HG02623 (cell line): Measurements from ENCODE around the gene MTOR.
"Not testable (repeated sequence)": the region's sequence is repeated elsewhere in the genome, so short reads cannot be mapped to it uniquely, and the experiment has no call there.

Source experiments
- ATAC-seq: cut with Tn5 transposase; IDR thresholded peaks from one replicate; pipeline ENCODE4 v1.9.1; 2021; ENCODE audit warnings: moderate library complexity; ENCODE audit not compliant: unreplicated experiment

The MTOR gene

DNA sequence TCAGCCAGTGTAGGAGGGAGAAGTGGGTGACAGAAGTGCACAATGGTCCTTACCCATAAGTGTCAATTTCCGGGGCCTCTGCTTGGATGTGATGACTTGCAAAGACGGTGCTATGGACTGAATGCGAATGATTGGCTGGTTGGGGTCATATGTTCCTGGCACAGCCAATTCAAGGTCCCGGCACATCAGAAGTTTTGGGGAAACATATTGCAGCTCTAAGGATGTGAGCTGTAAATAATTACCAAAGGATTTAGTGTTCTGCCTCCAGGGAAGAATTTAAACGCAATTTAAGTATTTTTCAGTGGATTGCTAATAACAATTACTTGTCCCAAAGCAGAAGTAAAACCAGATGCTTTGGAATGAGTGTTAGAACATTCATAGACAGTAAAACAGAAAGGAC lies 135.8 kb downstream of the MTOR start:
- no peak for ATAC-seq

DNA sequence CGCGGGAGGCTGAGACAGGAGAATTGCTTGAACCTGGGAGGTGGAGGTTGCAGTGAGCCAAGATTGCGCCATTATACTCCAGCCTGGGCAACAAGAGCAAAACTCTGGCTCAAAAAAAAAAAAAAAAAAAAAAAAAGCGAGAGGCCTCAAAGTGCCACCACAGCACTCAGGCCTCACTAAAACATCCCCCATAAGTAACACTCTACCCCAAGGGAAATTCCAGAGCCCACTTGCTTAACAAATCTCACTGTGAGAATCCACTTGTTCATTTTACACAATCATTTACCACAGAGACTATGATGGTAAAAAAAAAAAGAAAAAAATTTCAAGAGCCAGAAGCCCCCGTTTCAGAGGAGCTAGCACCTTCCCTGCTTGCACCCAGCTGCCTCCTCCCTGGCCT lies 136.4 kb downstream of the MTOR start:
- ATAC-seq = no peak

DNA sequence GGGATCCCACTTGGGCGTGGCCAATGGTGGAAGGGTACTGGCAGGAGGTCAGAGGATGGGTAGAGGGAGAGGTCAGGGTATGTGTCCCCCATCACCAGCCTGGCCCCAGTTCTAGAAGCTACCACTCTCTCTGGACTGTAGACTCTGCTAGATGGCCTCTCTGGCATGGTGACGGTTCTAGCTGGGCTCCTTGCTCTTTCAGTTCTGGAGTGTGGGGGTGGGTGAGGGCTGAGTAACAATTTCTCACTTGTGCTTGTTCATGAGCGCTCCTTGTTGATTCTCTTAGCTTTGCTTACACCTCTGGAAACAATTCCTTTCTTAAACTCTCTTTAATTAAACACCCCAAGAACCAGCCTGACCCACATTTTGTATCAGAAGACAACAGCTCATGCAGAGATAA lies 137.4 kb downstream of the MTOR start:
- no peak for ATAC-seq

DNA sequence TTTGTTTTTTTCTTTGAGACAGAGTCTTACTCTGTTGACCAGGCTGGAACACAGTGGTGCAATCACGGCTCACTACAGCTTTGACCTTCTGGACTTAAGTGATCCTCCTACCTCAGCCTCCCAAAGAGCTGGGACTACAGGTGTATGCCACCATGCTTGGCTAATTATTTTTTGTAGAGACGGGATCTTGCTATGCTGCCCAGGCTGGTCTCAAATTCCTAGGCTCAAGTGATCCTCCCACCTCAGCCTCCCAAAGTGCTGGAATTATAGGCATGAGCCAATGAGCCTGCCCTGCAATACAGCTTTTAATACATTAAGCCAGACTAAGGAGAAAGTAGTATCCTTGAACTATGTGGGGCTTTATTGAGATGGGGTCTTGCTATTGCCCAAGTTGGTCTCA lies 146.0 kb downstream of the MTOR start:
- no peak for ATAC-seq

DNA sequence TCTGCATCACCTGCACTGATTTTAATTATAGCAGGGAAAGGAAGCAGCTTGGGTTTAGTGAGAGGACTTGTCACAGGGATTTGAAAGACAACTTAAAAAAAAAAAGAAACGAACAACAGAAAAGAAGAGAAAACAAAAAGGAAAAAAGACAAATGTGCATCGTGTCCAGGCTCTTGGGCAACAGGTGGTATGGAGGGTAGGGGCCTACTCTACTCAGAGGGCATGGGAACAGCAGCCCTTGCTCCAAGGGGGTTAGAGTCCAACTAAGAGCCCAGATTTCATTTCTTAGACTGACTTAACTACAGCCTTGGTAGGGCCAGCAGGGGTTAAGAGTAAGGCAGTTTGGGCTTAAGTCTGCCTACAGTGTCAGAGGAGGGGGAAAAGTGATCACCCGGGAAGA lies 147.4 kb downstream of the MTOR start:
- no peak for ATAC-seq

DNA sequence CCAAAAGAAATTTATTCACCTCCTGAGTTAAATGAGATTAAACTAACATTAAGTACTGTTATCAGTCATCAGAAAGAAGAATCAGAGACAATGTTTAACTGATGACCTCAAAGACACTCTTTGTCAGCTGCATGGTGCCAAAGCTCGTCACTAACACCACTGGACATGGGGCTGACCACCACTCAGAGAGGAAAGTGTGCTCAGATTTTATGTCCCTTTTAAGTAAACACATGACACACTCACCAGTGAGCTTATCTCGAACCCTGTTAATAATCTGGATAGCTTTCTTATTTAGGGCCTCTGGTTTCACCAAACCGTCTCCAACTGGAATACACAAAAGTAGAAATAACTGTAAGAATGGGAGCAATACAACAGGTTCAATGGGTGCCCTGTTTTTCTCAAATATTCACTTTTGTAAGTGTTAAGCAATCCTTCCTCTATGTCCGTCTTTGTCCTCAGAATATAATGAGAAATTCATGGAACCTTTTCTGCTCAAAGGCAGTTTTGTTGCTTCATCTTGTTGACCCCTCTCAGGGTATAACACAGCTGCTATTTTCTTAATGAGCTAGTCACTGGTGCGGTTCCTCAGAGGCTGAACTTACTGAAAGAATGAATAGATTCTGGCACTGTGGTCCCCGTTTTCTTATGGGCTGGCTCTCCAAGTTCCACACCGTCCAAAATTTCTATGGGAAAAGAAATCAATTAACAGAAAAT lies 153.1 kb downstream of the MTOR start:
- ATAC-seq = no peak

DNA sequence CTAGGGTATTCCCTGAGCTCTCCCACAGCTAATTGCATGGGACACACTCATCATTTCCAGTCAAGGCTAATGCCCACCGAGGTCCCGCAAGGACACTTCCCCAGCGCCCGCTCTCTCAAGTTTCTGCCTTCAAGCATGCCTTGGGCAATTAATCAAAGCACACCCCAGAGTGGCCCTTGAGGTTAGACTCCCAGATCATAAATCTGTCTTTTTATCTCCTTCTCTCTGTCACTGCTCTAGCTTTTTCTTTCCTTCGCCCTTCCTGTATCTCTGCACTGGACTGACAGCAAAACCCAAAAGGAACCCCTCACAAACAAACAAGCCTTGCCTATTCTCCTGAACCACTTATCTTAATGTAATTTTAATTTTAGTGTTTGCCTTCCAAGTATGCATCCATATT lies 154.8 kb downstream of the MTOR start:
- no peak for ATAC-seq

DNA sequence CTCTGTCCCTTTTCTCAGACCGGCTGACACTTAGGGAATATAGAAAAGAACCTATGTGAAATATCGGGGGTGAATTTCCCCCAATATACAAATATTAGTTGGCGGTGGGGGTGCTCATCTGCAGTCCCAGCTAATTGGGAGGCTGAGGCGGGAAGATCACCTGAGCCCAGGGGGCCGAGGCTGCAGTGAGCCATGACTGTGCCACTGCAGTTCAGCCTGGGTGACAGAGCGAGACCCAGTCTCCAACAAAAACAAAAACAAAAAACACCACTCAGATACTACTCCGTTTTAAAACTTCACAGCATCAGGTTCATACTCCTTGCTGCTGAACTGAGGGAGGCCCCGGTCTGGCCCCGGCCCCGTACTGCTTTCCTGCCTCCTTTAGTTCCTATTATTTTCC lies 156.8 kb downstream of the MTOR start:
- ATAC-seq = no peak

DNA sequence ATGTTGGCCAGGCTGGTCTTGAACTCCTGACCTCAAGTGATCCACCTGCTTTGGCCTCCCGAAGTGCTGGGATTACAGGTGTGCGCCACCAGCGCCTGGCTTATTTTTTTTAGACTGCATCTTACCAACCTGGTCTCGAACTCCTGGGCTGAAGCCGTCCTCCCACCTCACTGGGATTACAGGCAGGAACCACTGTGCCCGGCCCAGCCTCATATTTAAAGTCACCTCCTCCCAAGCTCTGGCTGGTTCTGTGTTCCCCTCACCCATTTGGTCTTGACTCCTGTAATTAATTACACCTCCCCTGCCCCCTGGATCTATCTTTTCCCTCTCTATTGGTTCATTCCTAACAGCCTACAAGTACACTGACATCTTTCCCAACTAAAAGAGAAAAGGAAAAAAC lies 161.0 kb downstream of the MTOR start:
- ATAC-seq = no peak

DNA sequence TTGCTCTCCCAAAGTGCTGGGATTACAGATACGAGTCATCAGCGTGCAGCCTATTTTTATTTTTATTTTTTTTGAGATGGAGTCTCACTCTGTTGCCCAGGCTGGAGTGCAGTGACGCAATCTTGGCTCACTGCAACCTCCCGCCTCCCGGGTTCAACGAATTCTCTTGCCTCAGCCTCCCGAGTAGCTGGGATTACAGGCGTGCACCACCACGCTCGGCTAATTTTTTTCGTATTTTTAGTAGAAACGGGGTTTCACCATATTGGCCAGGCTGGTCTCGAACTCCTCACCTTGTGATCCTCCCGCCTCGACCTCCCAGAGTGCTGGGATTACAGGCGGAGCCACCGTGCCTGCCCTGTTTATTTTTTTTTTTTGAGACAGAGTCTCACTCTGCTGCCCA lies 161.5 kb downstream of the MTOR start:
- ATAC-seq = not testable (repeated sequence)

DNA sequence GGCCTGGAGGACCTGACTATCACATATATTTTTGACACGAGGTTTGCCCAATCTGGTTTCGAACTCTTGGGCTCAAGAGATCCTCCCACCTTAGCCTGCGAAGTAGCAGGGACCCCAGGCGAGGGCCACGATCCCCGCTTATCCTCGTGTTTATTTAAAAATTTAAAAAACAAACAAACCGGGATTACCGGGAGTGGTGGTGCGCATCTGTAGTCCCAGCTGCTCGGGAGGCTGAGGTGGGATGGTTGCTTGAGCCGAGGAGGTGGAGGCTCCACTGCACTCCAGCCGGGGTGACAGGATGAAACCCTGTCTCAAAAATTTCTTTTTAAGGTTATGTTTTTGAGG lies 162.2 kb downstream of the MTOR start:
- ATAC-seq = no peak

DNA sequence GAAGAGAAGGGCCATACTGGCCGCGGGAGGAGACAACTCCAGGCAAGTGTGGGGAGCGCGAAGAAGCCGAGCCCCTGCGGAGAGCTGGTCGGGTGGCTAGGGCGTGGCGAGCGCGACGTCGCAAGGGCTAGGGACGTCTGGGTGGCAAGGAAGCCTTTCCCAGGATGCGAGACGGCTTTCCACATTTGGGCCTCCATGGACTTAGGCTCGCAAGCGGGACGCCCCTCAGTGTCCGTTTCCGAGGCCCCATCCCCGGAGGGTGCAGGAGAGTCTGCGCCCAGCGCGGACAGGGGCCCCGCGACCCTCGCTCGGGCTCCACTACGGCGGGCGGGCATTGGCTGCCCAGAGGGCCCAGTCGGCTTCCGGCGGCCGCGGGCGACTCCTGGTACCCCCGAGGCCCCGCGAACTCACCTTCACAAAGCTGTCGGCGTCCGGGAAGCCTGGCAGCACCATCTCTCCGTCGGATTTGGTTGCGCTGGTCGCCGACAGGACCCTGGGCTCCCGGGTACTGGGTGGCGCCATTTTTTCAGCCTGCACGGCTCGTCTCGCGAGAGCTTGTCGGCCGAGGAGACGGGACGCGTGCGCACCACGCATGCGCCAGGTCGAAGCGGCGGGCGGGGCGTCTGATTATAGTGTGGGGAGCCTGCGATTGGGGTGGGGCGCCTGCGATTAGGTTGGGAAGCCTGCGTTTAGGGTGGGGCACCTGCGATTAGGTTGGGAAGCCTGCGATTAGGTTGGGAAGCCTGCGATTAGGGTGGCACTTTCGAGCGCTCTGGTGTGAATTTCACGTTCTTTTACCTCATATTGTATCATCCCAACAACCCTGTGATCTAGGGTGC lies 162.8 kb downstream of the MTOR start, which contains the start of gene EXOSC10:
Gene EXOSC10 (minus strand): TSS at position 560 of the 839 bp plus-strand sequence. CDS start 38 bp downstream, at position 522.
- ATAC-seq = peak; percentile 89

DNA sequence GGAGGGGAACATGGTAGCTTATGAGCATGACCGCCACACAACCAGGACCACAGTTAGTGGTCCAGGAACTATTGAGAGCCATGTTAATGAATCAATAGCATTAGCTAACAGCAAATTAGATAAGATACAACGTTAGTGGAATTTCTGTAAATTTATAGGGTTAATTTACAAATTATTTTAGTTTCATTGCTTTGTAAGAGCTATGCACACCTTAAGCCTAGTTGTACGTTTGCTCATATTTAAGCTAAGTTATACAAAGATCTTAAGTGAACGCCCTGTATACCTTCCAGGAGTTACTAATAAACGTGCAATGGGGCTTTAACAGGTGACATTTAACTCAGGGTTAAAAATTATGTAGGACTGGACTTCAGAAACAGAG lies 163.4 kb downstream of the MTOR start:
- no peak for ATAC-seq

DNA sequence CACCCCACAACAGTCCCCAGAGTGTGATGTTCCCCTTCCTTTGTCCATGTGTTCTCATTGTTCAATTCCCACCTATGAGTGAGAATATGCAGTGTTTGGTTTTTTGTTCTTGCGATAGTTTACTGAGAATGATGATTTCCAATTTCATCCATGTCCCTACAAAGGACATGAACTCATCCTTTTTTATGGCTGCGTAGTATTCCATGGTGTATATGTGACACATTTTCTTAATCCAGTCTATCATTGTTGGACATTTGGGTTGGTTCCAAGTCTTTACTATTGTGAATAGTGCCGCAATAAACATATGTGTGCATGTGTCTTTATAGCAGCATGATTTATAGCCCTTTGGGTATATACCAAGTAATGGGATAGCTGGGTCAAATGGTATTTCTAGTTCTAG lies 178.6 kb downstream of the MTOR start:
- not testable (repeated sequence) for ATAC-seq

DNA sequence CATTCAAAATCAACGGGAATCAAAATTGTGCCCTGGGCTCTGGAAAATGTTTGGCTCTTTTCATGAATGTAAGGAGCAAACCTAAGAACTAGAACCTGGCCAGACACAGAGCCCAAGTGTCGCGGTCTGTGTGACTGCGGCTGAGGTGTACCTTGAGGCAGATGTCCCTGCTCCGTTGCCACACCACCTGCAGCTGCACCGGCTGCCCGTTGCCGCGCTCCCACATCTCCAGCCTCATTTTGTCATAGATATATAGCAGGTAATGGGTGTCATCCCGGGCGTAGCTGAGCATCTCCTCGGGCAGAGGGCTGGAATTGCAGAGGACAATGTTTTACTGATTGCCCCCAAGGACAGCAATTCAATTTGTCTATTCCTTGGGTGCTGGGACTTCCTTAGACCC lies 181.4 kb downstream of the MTOR start:
- ATAC-seq = no peak

DNA sequence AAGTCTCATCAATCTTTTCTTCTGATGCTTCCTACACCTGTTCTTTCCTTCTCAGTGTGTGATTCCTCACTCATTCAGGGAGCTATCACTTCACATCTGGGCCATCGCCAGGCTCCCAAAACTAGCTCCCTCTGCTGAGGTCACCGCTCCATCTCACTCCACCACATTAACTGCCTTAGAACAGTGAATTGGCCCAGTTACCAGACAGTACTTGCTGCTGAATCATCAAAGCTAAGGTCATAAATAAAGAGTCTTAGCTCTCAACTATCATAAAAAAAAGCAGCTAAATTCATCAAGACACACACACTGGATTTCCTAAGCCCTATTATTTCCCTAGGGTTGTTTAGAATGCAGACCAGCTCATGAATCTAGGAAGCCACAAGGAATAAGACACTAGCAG lies 183.7 kb downstream of the MTOR start:
- no peak for ATAC-seq

DNA sequence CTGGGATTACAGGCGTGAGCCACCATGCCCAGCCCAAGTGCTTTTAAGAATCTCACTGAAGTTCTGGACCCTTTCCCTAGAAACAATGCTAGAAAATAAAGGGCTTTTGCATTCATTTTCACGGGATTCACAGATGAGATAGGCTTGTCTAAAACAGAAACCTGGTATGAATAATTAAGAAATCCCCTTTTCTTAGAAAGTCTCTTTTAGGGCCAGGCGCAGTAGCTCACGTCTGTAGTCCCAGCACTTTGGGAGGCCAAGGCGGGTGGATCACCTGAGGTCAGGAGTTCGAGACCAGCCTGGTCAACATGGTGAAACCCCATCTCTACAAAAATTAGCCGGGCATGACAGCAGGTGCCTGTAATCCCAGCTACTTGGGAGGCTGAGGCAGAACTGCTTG lies 189.0 kb downstream of the MTOR start:
- ATAC-seq = not testable (repeated sequence)

DNA sequence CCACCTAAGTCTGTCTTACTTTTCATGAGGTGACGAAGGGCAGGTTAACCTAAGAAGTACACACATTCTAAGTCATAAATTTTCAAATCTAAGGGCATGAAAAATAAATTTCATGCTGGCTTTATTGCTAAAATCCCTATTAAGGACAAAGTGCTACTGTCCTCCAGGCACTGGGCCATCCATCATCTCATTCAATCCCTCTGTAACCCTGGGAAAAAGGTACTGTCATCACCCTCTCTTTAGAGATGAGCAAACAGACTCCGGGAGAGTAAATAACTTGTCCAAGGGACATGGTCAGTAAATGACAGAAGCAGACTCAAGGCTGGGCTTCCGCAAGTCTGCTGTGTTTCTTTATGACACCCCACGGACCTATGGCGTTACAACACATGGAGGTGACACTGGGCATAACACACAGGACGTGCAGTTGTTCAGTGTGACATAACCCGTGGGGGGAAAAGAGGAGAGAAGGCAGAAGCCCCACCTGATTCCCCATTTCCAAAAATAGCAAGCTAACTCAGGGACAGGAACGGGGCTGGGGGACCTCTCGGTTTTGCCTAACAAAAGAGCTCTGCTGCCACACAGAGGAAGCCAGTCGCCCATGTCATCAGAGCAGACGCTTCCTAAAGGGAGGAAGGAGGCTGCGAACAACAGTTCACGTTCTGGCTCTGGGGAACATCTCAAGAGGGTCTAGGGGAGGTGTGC lies 190.0 kb downstream of the MTOR start:
- ATAC-seq = no peak

DNA sequence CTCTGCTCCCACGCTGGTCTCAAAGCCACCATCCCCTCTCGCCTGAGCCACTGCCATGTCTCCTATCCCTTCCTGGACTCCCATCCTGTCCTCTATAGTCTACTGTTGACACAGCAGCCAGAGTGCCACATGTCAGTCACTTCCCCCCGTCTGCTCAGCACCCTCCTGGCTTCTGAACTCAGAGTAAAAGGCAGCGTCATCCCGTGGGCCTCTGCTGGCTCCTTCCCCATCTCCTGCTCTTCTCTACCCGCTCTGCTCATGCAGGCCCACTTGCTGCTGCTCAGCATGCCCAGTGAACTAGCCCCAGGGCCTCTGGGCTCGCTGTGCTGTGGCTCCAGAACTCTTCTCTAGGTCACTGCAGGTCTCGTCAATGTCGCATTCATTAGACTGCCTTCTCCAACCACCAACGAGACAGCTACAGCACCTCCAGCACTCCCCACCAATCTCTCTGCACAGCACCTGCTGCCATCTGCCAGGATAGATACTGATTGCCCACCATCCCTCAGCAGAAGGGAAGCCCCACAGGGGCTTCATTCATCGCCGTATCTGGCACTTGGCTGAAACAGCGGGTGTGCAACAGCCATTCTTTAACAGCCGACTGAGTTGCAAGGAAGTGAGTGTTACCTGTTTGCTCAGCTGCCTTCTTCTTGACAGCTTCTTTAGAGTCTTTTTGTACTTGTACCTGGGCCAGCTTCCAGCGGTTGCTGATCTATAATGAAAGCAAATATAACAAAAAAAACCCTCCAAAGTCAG lies 190.7 kb downstream of the MTOR start:
- no peak for ATAC-seq

DNA sequence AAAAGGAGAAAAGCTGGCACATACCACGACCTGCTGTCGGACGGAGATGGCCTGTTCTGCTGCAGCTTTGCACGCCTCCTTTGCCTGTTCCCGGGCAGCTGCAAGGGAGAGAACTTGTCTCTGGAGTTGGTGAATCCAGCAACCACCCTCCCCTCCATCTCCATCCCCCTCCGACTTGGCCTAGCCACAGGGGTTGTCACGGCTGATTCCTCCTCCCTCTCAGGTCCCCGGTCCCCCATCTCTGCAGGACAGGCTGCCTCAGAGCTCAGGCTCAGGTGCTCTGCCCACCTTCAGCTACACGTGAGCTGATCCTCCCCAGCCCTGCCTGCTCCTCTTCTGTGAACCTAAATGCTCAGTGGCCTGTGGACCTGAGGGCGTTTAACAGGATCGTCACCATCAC lies 191.5 kb downstream of the MTOR start:
- ATAC-seq = no peak
